Activated effector memory CD4-positive, alpha-beta T cell treated with Interleukin-2 at 50 U/mL for 16 hours (primary cell): ENCODE data around the gene CRAT.
"Not testable (repeated sequence)": the region's sequence is repeated elsewhere in the genome, so short reads cannot be mapped to it uniquely, and the experiment has no call there.

Source experiments
- DNase-seq: peaks from one replicate; pipeline ENCODE4 v3.0.0-alpha.2; 2020

The CRAT gene

GRCh38 chr9:129138144-129138462, 27.5 kb upstream of the CRAT start:
- DNase-seq = no peak

- no peak for DNase-seq
Observed at GRCh38 chr9:129137292-129138143, 26.9 kb upstream of the CRAT start.

- no peak for DNase-seq
Observed at GRCh38 chr9:129136446-129137035, 25.9 kb upstream of the CRAT start.

GRCh38 chr9:129135476-129135875, 24.9 kb upstream of the CRAT start:
- no peak for DNase-seq

GRCh38 chr9:129133082-129133481, 22.5 kb upstream of the CRAT start:
- no peak for DNase-seq

- DNase-seq = peak; percentile 76
Observed at GRCh38 chr9:129131300-129132145, 20.9 kb upstream of the CRAT start.

- no peak for DNase-seq
Observed at GRCh38 chr9:129130791-129131190, 20.2 kb upstream of the CRAT start.

GRCh38 chr9:129130271-129130670, 19.7 kb upstream of the CRAT start:
- DNase-seq = not testable (repeated sequence)

- no peak for DNase-seq
Observed at GRCh38 chr9:129128689-129129088, 18.1 kb upstream of the CRAT start.

GRCh38 chr9:129126749-129127618, 16.4 kb upstream of the CRAT start:
- DNase-seq = no peak

GRCh38 chr9:129125478-129125877, 14.9 kb upstream of the CRAT start:
- DNase-seq = no peak

- no peak for DNase-seq
Observed at GRCh38 chr9:129124506-129125069, 14.0 kb upstream of the CRAT start.

- not testable (repeated sequence) for DNase-seq
Observed at GRCh38 chr9:129122976-129123375, 12.4 kb upstream of the CRAT start.

GRCh38 chr9:129122133-129122532, 11.5 kb upstream of the CRAT start:
- no peak for DNase-seq

GRCh38 chr9:129121483-129121882, 10.9 kb upstream of the CRAT start:
- no peak for DNase-seq

GRCh38 chr9:129118799-129119198, 8.2 kb upstream of the CRAT start:
- DNase-seq = no peak

- no peak for DNase-seq
Observed at GRCh38 chr9:129113645-129114304, 3.2 kb upstream of the CRAT start.

- not testable (repeated sequence) for DNase-seq
Observed at GRCh38 chr9:129112526-129112925, 1.9 kb upstream of the CRAT start.

GRCh38 chr9:129111528-129112151, 1.0 kb upstream of the CRAT start:
- DNase-seq = no peak

- DNase-seq = no peak
Observed at GRCh38 chr9:129109952-129110739, 447 bp downstream of the CRAT start.

GRCh38 chr9:129109537-129109903, 1.1 kb downstream of the CRAT start:
- DNase-seq = no peak
